NT2/D1 (cell line): ENCODE results near the gene SLIT3.
A peak's percentile ranks its signal among the peaks of the same experiment; 100 is the strongest.

Source experiments
- DNase-seq: peaks from one replicate; pipeline ENCODE4 v3.0.0-alpha.2; 2011; ENCODE audit warnings: low read depth, low spot score
- H3K27me3 ChIP-seq: 2 replicates; pipeline ENCODE4 v1.6.0; 2011; ENCODE audit warnings: mild to moderate bottlenecking; ENCODE audit not compliant: insufficient read length, insufficient read depth
- H3K36me3 ChIP-seq: 2 replicates; pipeline ENCODE4 v1.6.1; 2011; ENCODE audit warnings: mild to moderate bottlenecking, low read length, mixed read lengths; ENCODE audit not compliant: insufficient read depth, insufficient read length
- H3K4me1 ChIP-seq: 2 replicates; pipeline ENCODE4 v1.5.1; 2011; ENCODE audit not compliant: insufficient read depth, insufficient read length
- H3K4me3 ChIP-seq: 2 replicates; pipeline ENCODE4 v1.5.1; 2011; ENCODE audit warnings: low read depth; ENCODE audit not compliant: insufficient read length
- H3K9ac ChIP-seq: 2 replicates; pipeline ENCODE4 v1.6.0; 2011; ENCODE audit warnings: low read depth; ENCODE audit not compliant: insufficient read length
- H3K9me3 ChIP-seq: 2 replicates; pipeline ENCODE4 v1.5.1; 2011; ENCODE audit warnings: mild to moderate bottlenecking, low read length; ENCODE audit not compliant: insufficient read depth
- SUZ12 ChIP-seq: IDR thresholded peaks from 2 replicates; pipeline ENCODE4 v1.6.1; 2011; ENCODE audit not compliant: insufficient read length, insufficient read depth; ENCODE audit errors: extremely low read depth
- YY1 ChIP-seq: IDR thresholded peaks from 2 replicates; pipeline ENCODE4 v1.6.1; 2011; ENCODE audit not compliant: insufficient read length, insufficient read depth
- ZNF274 ChIP-seq: IDR thresholded peaks from 2 replicates; pipeline ENCODE4 v1.6.1; 2011; ENCODE audit warnings: mild to moderate bottlenecking, low read depth, low read length

Gene SLIT3

DNA sequence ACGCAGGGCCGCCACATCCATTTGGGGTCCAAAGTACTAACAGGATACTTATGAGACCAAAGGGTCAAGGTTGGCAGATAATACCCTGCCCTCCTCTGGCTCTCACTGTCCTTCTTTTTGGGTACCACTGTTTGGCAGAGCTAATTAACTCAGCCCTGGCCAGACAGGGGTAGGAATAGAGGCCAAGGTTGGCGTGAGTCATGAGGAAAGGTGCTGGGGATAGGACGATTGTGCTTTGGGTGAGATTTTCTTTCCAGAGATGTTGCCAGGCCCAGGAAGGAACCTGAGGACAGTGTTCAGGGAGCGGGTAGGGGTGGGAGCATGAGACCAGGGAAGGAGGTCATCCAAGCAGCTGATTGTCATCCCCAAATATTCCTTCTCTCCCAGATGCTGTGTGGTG lies 529.9 kb downstream of the SLIT3 start:
- no peak overlapping the region for H3K4me3 ChIP-seq
- no peak for DNase-seq
- no peak overlapping the region for H3K9ac ChIP-seq
- H3K4me1 ChIP-seq: no peaks in the 10 kb centered on the region
- TF ChIP-seq YY1 (no peak), ZNF274 (no peak), SUZ12 (no peak)
- H3K36me3 ChIP-seq: no peaks in the 10 kb centered on the region
- H3K27me3 ChIP-seq: no peaks in the 10 kb centered on the region
- no peaks in the 10 kb centered on the region for H3K9me3 ChIP-seq

DNA sequence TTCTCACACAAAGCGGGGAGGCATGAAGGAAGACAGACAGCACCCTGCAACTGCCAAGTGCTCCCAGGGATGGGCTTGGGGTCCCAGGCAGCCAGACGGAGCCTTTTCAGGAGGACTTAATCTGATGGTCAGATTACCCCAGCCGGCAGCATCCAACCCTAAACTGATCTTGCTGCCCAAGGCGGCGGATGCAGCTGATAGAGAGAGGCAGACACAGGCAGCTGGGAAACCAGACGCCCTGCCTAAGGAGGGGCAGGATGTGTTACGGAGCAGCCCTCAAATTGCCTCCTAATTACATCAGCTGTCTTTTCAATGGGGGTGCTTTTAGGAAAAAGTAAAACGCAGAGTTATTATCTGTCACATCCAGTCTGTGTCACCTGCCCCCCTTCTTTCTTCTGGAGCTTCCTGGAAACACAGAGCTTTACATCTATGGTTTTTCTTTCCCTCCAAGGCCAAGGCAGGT lies 530.9 kb downstream of the SLIT3 start:
- no peaks in the 10 kb centered on the region for H3K9me3 ChIP-seq
- no peak overlapping the region for H3K4me3 ChIP-seq
- H3K27me3 ChIP-seq: no peaks in the 10 kb centered on the region
- H3K36me3 ChIP-seq: no peaks in the 10 kb centered on the region
- no peaks in the 10 kb centered on the region for H3K4me1 ChIP-seq
- TF ChIP-seq YY1: no peak
- no peak for TF ChIP-seq SUZ12
- TF ChIP-seq ZNF274: no peak
- no peak overlapping the region for H3K9ac ChIP-seq
- no peak for DNase-seq

DNA sequence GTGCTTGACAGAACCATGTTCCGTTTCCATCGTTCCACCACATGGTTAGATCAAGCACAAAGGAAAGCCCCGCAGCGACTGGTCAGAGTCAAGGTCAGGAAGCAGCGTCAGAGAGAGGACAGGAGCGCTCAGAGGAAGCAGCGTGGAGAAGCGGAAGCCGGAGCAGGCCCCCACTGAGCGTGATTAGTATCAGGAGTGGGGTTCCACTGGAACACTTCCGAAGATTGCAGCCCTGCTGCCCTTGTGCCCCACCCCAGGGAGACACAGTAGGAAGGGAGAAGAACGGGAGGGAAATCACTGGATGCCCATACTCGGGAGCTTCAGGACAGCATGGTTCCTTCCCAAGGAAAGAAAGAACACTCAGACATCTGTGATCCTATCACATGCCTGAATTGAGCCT lies 532.8 kb downstream of the SLIT3 start:
- no peaks in the 10 kb centered on the region for H3K4me1 ChIP-seq
- H3K4me3 ChIP-seq: no peak overlapping the region
- TF ChIP-seq SUZ12 (no peak), YY1 (no peak), ZNF274 (no peak)
- no peak overlapping the region for H3K9ac ChIP-seq
- no peak for DNase-seq
- H3K27me3 ChIP-seq: no peaks in the 10 kb centered on the region
- no peaks in the 10 kb centered on the region for H3K36me3 ChIP-seq
- no peaks in the 10 kb centered on the region for H3K9me3 ChIP-seq

DNA sequence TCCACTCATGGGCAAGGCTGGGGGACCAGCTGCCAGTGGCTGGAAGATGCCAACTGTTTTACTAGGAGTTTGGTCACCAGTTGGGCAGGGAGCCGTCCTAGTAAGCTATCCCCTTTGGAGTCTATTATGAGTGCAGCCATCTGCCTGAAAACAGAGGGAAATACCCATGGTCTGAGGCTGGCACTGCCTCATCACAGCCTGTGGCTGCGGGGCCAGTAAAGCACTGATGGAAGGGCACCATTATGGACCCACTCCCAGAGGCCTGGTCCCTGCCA lies 534.6 kb downstream of the SLIT3 start:
- H3K36me3 ChIP-seq: no peaks in the 10 kb centered on the region
- H3K4me1 ChIP-seq: no peaks in the 10 kb centered on the region
- H3K27me3 ChIP-seq: no peaks in the 10 kb centered on the region
- TF ChIP-seq SUZ12: no peak
- TF ChIP-seq YY1: no peak
- TF ChIP-seq ZNF274: no peak
- no peak overlapping the region for H3K4me3 ChIP-seq
- H3K9ac ChIP-seq: no peak overlapping the region
- H3K9me3 ChIP-seq: no peaks in the 10 kb centered on the region
- no peak for DNase-seq

DNA sequence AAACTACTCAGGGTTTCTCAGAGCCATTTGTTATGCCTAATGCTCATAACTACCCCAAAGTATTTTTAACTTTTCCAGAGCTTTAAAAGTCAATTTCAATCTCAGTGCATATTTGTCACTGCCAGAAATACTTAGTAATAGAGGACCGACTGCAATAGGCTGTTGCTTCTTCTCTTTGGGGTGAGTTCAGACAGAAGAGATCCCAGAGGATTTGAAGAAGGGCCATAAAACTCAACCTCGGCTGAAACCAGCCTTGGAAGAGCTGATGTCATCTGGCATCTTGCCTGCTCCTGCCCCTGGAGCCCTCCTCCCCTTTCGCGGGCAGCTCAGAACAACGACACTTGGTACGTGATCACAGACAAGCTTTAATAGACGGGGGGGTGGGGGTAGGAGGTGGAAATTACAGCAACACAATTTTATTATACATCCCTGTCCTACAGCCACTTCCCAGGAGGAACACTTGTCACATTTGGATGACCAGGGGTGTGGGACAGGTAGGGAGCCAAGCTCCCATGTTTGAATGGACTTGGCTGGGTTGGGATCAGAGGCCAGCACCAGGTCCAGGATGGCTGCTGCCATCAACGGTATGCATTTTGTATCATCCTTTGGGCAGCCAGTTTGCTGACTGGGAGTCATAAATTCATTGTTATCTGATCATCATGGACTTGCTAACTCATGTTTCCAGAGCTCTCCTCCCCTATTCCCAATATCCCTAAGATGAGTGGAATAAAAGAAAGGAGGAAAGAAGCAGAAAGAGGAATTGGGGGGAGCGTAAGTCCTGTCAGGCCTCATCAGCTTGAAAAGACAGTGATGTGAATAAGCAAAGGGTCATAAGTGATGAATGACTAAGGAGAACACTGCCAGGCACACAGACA lies 535.2 kb downstream of the SLIT3 start:
- TF ChIP-seq YY1 (no peak), SUZ12 (no peak), ZNF274 (no peak)
- no peaks in the 10 kb centered on the region for H3K4me1 ChIP-seq
- H3K9me3 ChIP-seq: no peaks in the 10 kb centered on the region
- H3K4me3 ChIP-seq: no peak overlapping the region
- DNase-seq: no peak
- H3K9ac ChIP-seq: no peak overlapping the region
- no peaks in the 10 kb centered on the region for H3K27me3 ChIP-seq
- no peaks in the 10 kb centered on the region for H3K36me3 ChIP-seq

DNA sequence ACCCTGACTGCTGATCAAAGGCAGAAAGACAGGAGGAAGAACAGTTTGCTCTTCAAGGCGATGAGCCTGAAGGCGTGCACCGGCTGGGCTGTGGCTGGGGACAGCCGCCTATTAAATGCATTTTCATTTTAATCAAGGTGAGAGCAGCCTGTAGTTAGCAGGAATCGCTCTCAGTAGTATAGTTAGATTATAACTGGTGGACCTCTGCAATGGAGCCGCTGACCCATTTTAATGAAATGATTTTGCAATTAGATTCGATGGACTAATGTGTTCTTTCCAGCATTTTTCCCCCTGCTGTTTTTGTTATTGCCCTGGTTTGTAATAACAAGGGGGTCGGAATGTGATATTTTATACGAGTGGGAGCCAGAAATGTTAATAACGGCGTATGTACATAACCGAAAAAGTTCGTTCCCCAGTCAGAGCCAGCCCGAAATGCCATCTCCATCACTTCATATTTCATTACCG lies 535.8 kb downstream of the SLIT3 start:
- Histone ChIP-seq H3K36me3 (no peaks in the 10 kb centered on the region), H3K9ac (no peak overlapping the region), H3K4me1 (no peaks in the 10 kb centered on the region), H3K27me3 (no peaks in the 10 kb centered on the region), H3K4me3 (no peak overlapping the region), H3K9me3 (no peaks in the 10 kb centered on the region)
- TF ChIP-seq ZNF274 (no peak), SUZ12 (no peak), YY1 (no peak)
- no peak for DNase-seq

DNA sequence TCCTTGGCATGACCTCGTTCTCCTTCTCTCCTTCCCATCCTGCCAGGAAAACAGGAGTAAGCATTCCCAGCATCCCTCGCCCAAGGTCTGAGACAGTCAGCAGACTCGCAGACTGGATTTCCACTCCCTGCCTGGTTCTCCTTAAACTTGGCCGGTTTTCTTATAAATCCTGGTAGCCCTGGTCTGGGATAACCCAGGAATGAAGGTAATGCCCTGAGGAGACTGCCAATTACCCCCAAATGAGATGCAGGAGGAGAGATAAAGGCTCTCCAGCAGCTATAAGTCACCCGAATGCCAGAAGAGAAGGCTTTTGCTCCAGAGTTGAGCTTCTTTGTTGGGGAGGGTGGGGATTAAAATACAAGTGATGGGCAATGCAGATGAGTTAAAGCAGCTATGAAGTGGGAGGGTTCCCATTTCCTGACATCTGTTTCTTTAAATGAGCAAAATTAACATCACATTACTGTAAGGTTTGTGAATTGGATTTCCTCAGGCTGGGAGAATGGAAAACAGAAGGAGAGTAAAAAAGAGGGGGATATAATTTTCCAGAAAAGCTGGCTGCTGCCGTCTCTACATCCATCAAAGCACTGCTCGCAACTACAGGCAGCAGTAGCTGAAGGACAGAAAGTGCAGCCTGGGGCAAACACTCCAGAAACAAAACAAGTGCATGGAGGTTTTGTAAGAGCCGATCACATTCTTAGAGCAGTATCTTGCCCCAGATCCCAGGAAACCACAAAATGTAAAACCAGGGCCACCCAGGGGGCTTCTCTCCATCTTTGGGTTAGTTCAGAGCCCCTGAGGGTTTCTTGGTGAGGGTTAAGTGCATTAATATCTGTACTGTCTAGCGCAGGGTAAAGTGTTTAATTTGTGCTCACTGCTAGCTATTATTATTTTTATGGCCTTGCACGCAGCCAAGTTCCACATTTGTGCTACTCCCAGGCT lies 544.2 kb downstream of the SLIT3 start:
- Histone ChIP-seq H3K27me3 (no peaks in the 10 kb centered on the region), H3K36me3 (no peaks in the 10 kb centered on the region), H3K4me1 (peaks cover 6% of the 10 kb centered on the region), H3K9me3 (no peaks in the 10 kb centered on the region), H3K9ac (no peak overlapping the region), H3K4me3 (no peak overlapping the region)
- TF ChIP-seq ZNF274: no peak
- no peak for TF ChIP-seq YY1
- TF ChIP-seq SUZ12: no peak
- DNase-seq: peak; percentile 13
